Central memory CD8-positive, alpha-beta T cell (primary cell): ENCODE data around the gene ABL1.

Experiments
- ATAC-seq: fragments of 150-1000 bp; cut with Tn5 transposase; replicated peaks from 2 replicates; pipeline ENCODE4 v1.10.0; 2022; ENCODE audit warnings: mild to moderate bottlenecking, moderate FRiP score, moderate number of reproducible peaks; ENCODE audit not compliant: poor library complexity, severe bottlenecking; ENCODE audit errors: extremely low read depth
- DNase-seq, 2 donors: peaks; one replicate each; pipeline ENCODE4 v3.0.0; 2021; ENCODE audit warnings: low spot score in 2 of 2
- H3K27ac Mint-ChIP-seq: one replicate; pipeline ENCODE4 v1.8.0; 2022; ENCODE audit warnings: low read depth, mild to moderate bottlenecking, moderate library complexity, mixed read lengths
- H3K27me3 Mint-ChIP-seq: one replicate; pipeline ENCODE4 v1.8.0; 2022; ENCODE audit warnings: mixed read lengths
- H3K36me3 Mint-ChIP-seq: one replicate; pipeline ENCODE4 v1.8.0; 2022; ENCODE audit warnings: mild to moderate bottlenecking, moderate library complexity, mixed read lengths; ENCODE audit not compliant: insufficient read depth
- H3K4me1 Mint-ChIP-seq: one replicate; pipeline ENCODE4 v1.8.0; 2022; ENCODE audit warnings: mixed read lengths
- H3K4me3 Mint-ChIP-seq: one replicate; pipeline ENCODE4 v1.8.0; 2022; ENCODE audit warnings: mild to moderate bottlenecking, moderate library complexity, mixed read lengths
- H3K9me3 Mint-ChIP-seq: one replicate; pipeline ENCODE4 v1.8.0; 2022; ENCODE audit warnings: mixed read lengths

The ABL1 gene

GRCh38 chr9:130872508-130872907 lies 37.5 kb downstream of the ABL1 start:
- no peak for DNase-seq
- no peaks in the 10 kb centered on the region for H3K27me3 Mint-ChIP-seq
- peaks cover 31% of the 10 kb centered on the region for H3K36me3 Mint-ChIP-seq
- no peak overlapping the region for H3K27ac Mint-ChIP-seq
- H3K9me3 Mint-ChIP-seq: no peaks in the 10 kb centered on the region
- ATAC-seq: no peak
- H3K4me3 Mint-ChIP-seq: no peak overlapping the region
- no peaks in the 10 kb centered on the region for H3K4me1 Mint-ChIP-seq

GRCh38 chr9:130872912-130873503 lies 38.0 kb downstream of the ABL1 start:
- Mint-ChIP-seq H3K27me3 (no peaks in the 10 kb centered on the region), H3K9me3 (no peaks in the 10 kb centered on the region), H3K27ac (no peak overlapping the region), H3K4me3 (no peak overlapping the region), H3K36me3 (peaks cover 35% of the 10 kb centered on the region), H3K4me1 (no peaks in the 10 kb centered on the region)
- DNase-seq: no peak
- ATAC-seq: no peak

GRCh38 chr9:130873966-130874365 lies 38.9 kb downstream of the ABL1 start:
- Mint-ChIP-seq H3K36me3 (peaks cover 42% of the 10 kb centered on the region), H3K27ac (no peak overlapping the region), H3K9me3 (no peaks in the 10 kb centered on the region), H3K27me3 (no peaks in the 10 kb centered on the region), H3K4me1 (no peaks in the 10 kb centered on the region), H3K4me3 (no peak overlapping the region)
- no peak for ATAC-seq
- no peak for DNase-seq

- Mint-ChIP-seq H3K4me1 (no peaks in the 10 kb centered on the region), H3K27me3 (no peaks in the 10 kb centered on the region), H3K9me3 (no peaks in the 10 kb centered on the region), H3K27ac (no peak overlapping the region), H3K4me3 (no peak overlapping the region), H3K36me3 (peaks cover 45% of the 10 kb centered on the region)
- no peak for DNase-seq
- ATAC-seq: no peak
Observed at GRCh38 chr9:130874783-130875182, 39.7 kb downstream of the ABL1 start.

- H3K36me3 Mint-ChIP-seq: peaks cover 53% of the 10 kb centered on the region
- no peak overlapping the region for H3K27ac Mint-ChIP-seq
- no peak overlapping the region for H3K4me3 Mint-ChIP-seq
- ATAC-seq (no peak), DNase-seq (no peak)
- H3K27me3 Mint-ChIP-seq: no peaks in the 10 kb centered on the region
- no peaks in the 10 kb centered on the region for H3K4me1 Mint-ChIP-seq
- no peaks in the 10 kb centered on the region for H3K9me3 Mint-ChIP-seq
Observed at GRCh38 chr9:130877300-130877699, 42.2 kb downstream of the ABL1 start.

GRCh38 chr9:130878295-130878694 lies 43.2 kb downstream of the ABL1 start:
- Mint-ChIP-seq H3K27me3 (no peaks in the 10 kb centered on the region), H3K9me3 (no peaks in the 10 kb centered on the region), H3K27ac (no peak overlapping the region), H3K36me3 (peaks cover 50% of the 10 kb centered on the region), H3K4me1 (no peaks in the 10 kb centered on the region), H3K4me3 (no peak overlapping the region)
- DNase-seq: no peak
- no peak for ATAC-seq

GRCh38 chr9:130879863-130880411 lies 44.9 kb downstream of the ABL1 start:
- Mint-ChIP-seq H3K4me1 (no peaks in the 10 kb centered on the region), H3K36me3 (peaks cover 45% of the 10 kb centered on the region), H3K9me3 (no peaks in the 10 kb centered on the region), H3K27me3 (no peaks in the 10 kb centered on the region), H3K27ac (no peak overlapping the region), H3K4me3 (no peak overlapping the region)
- ATAC-seq: no peak
- no peak for DNase-seq

- no peaks in the 10 kb centered on the region for H3K9me3 Mint-ChIP-seq
- no peaks in the 10 kb centered on the region for H3K27me3 Mint-ChIP-seq
- ATAC-seq: no peak
- DNase-seq: no peak
- no peak overlapping the region for H3K27ac Mint-ChIP-seq
- no peaks in the 10 kb centered on the region for H3K4me1 Mint-ChIP-seq
- H3K4me3 Mint-ChIP-seq: no peak overlapping the region
- peaks cover 44% of the 10 kb centered on the region for H3K36me3 Mint-ChIP-seq
Observed at GRCh38 chr9:130880599-130881220, 45.7 kb downstream of the ABL1 start.

GRCh38 chr9:130881516-130881915 lies 46.5 kb downstream of the ABL1 start:
- H3K9me3 Mint-ChIP-seq: no peaks in the 10 kb centered on the region
- H3K27ac Mint-ChIP-seq: no peak overlapping the region
- H3K36me3 Mint-ChIP-seq: peaks cover 40% of the 10 kb centered on the region
- no peak for DNase-seq
- ATAC-seq: no peak
- H3K4me1 Mint-ChIP-seq: no peaks in the 10 kb centered on the region
- H3K27me3 Mint-ChIP-seq: no peaks in the 10 kb centered on the region
- H3K4me3 Mint-ChIP-seq: no peak overlapping the region

- Mint-ChIP-seq H3K9me3 (no peaks in the 10 kb centered on the region), H3K27ac (no peak overlapping the region), H3K27me3 (no peaks in the 10 kb centered on the region), H3K4me3 (no peak overlapping the region), H3K36me3 (peaks cover 35% of the 10 kb centered on the region), H3K4me1 (no peaks in the 10 kb centered on the region)
- ATAC-seq: no peak
- DNase-seq: no peak
Observed at GRCh38 chr9:130882696-130883225, 47.7 kb downstream of the ABL1 start.

GRCh38 chr9:130883479-130883878 lies 48.4 kb downstream of the ABL1 start:
- Mint-ChIP-seq H3K4me1 (no peaks in the 10 kb centered on the region), H3K9me3 (no peaks in the 10 kb centered on the region), H3K27ac (no peak overlapping the region), H3K4me3 (no peak overlapping the region), H3K36me3 (peaks cover 30% of the 10 kb centered on the region), H3K27me3 (no peaks in the 10 kb centered on the region)
- ATAC-seq (no peak), DNase-seq (no peak)

GRCh38 chr9:130884111-130884531 lies 49.1 kb downstream of the ABL1 start:
- Mint-ChIP-seq H3K4me1 (no peaks in the 10 kb centered on the region), H3K27me3 (no peaks in the 10 kb centered on the region), H3K36me3 (peaks cover 24% of the 10 kb centered on the region), H3K27ac (no peak overlapping the region), H3K4me3 (no peak overlapping the region), H3K9me3 (no peaks in the 10 kb centered on the region)
- DNase-seq (no peak), ATAC-seq (no peak)
